Neural cell (in vitro differentiated cells): ENCODE measurements around the gene GRIK3. TPM values are rescaled to one million over a fixed set of nuclear protein-coding genes. Genes with fewer than 3 reads are reported as not detected.

Source experiments
- H2AFZ ChIP-seq: fragments of 200-600, 300-800 bp; sonication (generic), shearing (Covaris generic); 2 replicates; pipeline ENCODE4 v1.6.0; 2014; ENCODE audit warnings: low read depth, mild to moderate bottlenecking, antibody characterized with exemption, low read length, moderate library complexity
- H3F3A ChIP-seq: fragments of 200-600 bp; shearing (Covaris generic); 2 replicates; pipeline ENCODE4 v1.6.1; 2016; ENCODE audit warnings: mild to moderate bottlenecking, moderate library complexity, mixed read lengths, antibody characterized with exemption, low read length; ENCODE audit not compliant: insufficient read depth, poor library complexity, severe bottlenecking
- H3K27ac ChIP-seq: fragments of 200-600, 300-800 bp; sonication (generic), shearing (Covaris generic); 2 replicates; pipeline ENCODE4 v1.5.1; 2014; ENCODE audit warnings: mild to moderate bottlenecking, low read length, moderate library complexity
- H3K27me3 ChIP-seq: fragments of 300-800, 200-600 bp; sonication (generic), shearing (Covaris generic); 2 replicates; pipeline ENCODE4 v1.6.0; 2014; ENCODE audit warnings: mild to moderate bottlenecking, low read depth, low read length, moderate library complexity; ENCODE audit not compliant: insufficient read depth
- H3K36me3 ChIP-seq: fragments of 300-800, 200-600 bp; sonication (generic), shearing (Covaris generic); 2 replicates; pipeline ENCODE4 v1.5.1; 2014; ENCODE audit warnings: mild to moderate bottlenecking, antibody characterized with exemption, low read length, moderate library complexity; ENCODE audit not compliant: insufficient read depth
- H3K4me2 ChIP-seq: fragments of 300-800, 200-600 bp; sonication (generic), shearing (Covaris generic); 2 replicates; pipeline ENCODE4 v1.6.0; 2014; ENCODE audit warnings: mild to moderate bottlenecking, low read length
- H3K4me3 ChIP-seq: fragments of 300-800, 200-600 bp; sonication (generic), shearing (Covaris generic); 2 replicates; pipeline ENCODE4 v1.5.1; 2014; ENCODE audit warnings: mild to moderate bottlenecking, low read length, moderate library complexity
- H3K79me2 ChIP-seq: fragments of 200-600 bp; shearing (Covaris generic); replicated peaks from 2 replicates; pipeline ENCODE4 v1.6.0; 2014; ENCODE audit warnings: mild to moderate bottlenecking, low read length, moderate library complexity; ENCODE audit not compliant: insufficient read depth
- H3K9ac ChIP-seq: fragments of 300-800, 200-600 bp; sonication (generic), shearing (Covaris generic); 2 replicates; pipeline ENCODE4 v1.6.1; 2016; ENCODE audit warnings: mild to moderate bottlenecking, low read length, mixed read lengths
- H3K9me2 ChIP-seq: fragments of 200-600 bp; shearing (Covaris generic); 2 replicates; pipeline ENCODE4 v1.6.1; 2016; ENCODE audit warnings: mild to moderate bottlenecking, low read length, mixed read lengths; ENCODE audit not compliant: insufficient read depth
- H3K9me3 ChIP-seq: fragments of 200-600, 300-800 bp; sonication (generic), shearing (Covaris generic); 2 replicates; pipeline ENCODE4 v1.6.1; 2016; ENCODE audit warnings: mild to moderate bottlenecking, mixed run types, low read length, moderate library complexity, mixed read lengths
- H4K20me1 ChIP-seq: fragments of 200-600 bp; shearing (Covaris generic); 2 replicates; pipeline ENCODE4 v1.6.1; 2016; ENCODE audit warnings: mild to moderate bottlenecking, mixed run types; ENCODE audit not compliant: insufficient read depth
- CTCF ChIP-seq: fragments of 450-650 bp; IDR thresholded peaks from 2 replicates; pipeline ENCODE4 v1.5.1; 2014; ENCODE audit warnings: antibody characterized with exemption, mild to moderate bottlenecking, moderate library complexity; ENCODE audit not compliant: poor library complexity, severe bottlenecking
- EP300 ChIP-seq: fragments of 450-650 bp; conservative IDR thresholded peaks from 2 replicates; pipeline ENCODE4 v1.6.1; 2014; ENCODE audit warnings: antibody characterized with exemption, mild to moderate bottlenecking, moderate library complexity; ENCODE audit not compliant: poor library complexity, severe bottlenecking
- EZH2 ChIP-seq: fragments of 200-600, 300-800 bp; shearing (Covaris generic), sonication (generic); IDR thresholded peaks from 2 replicates; pipeline ENCODE4 v1.6.1; 2014; ENCODE audit warnings: antibody characterized with exemption, low read length, borderline replicate concordance, mild to moderate bottlenecking; ENCODE audit not compliant: insufficient read depth, poor library complexity, severe bottlenecking
- MXI1 ChIP-seq: fragments of 450-650 bp; conservative IDR thresholded peaks from 2 replicates; pipeline ENCODE4 v1.6.1; 2014; ENCODE audit warnings: antibody characterized with exemption, mild to moderate bottlenecking; ENCODE audit not compliant: poor library complexity, severe bottlenecking
- POLR2AphosphoS5 ChIP-seq: IDR thresholded peaks from 2 replicates; pipeline ENCODE4 v1.6.1; 2012
- RAD21 ChIP-seq: fragments of 450-650 bp; conservative IDR thresholded peaks from 2 replicates; pipeline ENCODE4 v1.6.1; 2014; ENCODE audit warnings: antibody characterized with exemption, mild to moderate bottlenecking, moderate library complexity
- REST ChIP-seq: IDR thresholded peaks from 2 replicates; pipeline ENCODE4 v1.6.1; 2012; ENCODE audit warnings: borderline replicate concordance
- SMC3 ChIP-seq: fragments of 450-650 bp; conservative IDR thresholded peaks from 2 replicates; pipeline ENCODE4 v1.6.1; 2014; ENCODE audit warnings: antibody characterized with exemption, mild to moderate bottlenecking, moderate library complexity; ENCODE audit not compliant: poor library complexity
- TAF1 ChIP-seq: IDR thresholded peaks from 2 replicates; pipeline ENCODE4 v1.6.1; 2012; ENCODE audit warnings: low read depth
- polyA plus RNA-seq: library from polyadenylated mRNA; depleted of rRNA; stranded (reverse); fragments of >200 nt; gene quantifications from 2 replicates; pipeline ENCODE4 v1.2.3, GENCODE V29; 2014

Gene GRIK3
- polyA plus RNA-seq, 1 donor from 2014 or later, result 5.0 TPM

GRCh38 chr1:36790191-36790590 is 244.1 kb downstream of the GRIK3 start:
- Histone ChIP-seq H3K4me2 (no peak overlapping the region), H3K79me2 (no peaks in the 10 kb centered on the region), H3K9me3 (no peaks in the 10 kb centered on the region), H3K27me3 (no peaks in the 10 kb centered on the region), H3K9me2 (no peaks in the 10 kb centered on the region), H2AFZ (no peak overlapping the region), H3K9ac (no peak overlapping the region), H3F3A (no peaks in the 10 kb centered on the region), H4K20me1 (no peaks in the 10 kb centered on the region), H3K36me3 (no peaks in the 10 kb centered on the region), H3K27ac (no peak overlapping the region), H3K4me3 (no peak overlapping the region)
- TF ChIP-seq EP300 (no peak), POLR2AphosphoS5 (no peak), RAD21 (no peak), EZH2 (no peak), CTCF (no peak), MXI1 (no peak), TAF1 (no peak), REST (no peak), SMC3 (no peak)

- Histone ChIP-seq H3K9me2 (no peaks in the 10 kb centered on the region), H3K9ac (no peak overlapping the region), H4K20me1 (no peaks in the 10 kb centered on the region), H3K27ac (no peak overlapping the region), H3K27me3 (no peaks in the 10 kb centered on the region), H2AFZ (no peak overlapping the region), H3K4me2 (no peak overlapping the region), H3K9me3 (no peaks in the 10 kb centered on the region), H3K36me3 (no peaks in the 10 kb centered on the region), H3K4me3 (no peak overlapping the region), H3F3A (no peaks in the 10 kb centered on the region), H3K79me2 (no peaks in the 10 kb centered on the region)
- TF ChIP-seq MXI1, result no peak
- no peak for TF ChIP-seq CTCF
- no peak for TF ChIP-seq SMC3
- TF ChIP-seq POLR2AphosphoS5, result no peak
- TF ChIP-seq TAF1, result no peak
- TF ChIP-seq RAD21, result no peak
- no peak for TF ChIP-seq EP300
- no peak for TF ChIP-seq EZH2
- no peak for TF ChIP-seq REST
Measured at GRCh38 chr1:36789535-36789934, 244.8 kb downstream of the GRIK3 start.
